OCI-LY1 (cell line): ENCODE results near the gene NATD1.
A peak's percentile ranks its signal among the peaks of the same experiment; 100 is the strongest.

Experiments used
- H2AFZ ChIP-seq: fragments of 200-600 bp; sonication (generic), shearing (Covaris generic); 2 replicates; pipeline ENCODE4 v1.6.0; 2014; ENCODE audit warnings: antibody characterized with exemption, mild to moderate bottlenecking, low read length
- H3F3A ChIP-seq: fragments of 200-600 bp; sonication (generic), shearing (Covaris generic); 2 replicates; pipeline ENCODE4 v1.6.0; 2014; ENCODE audit warnings: mild to moderate bottlenecking, antibody characterized with exemption, low read length, moderate library complexity; ENCODE audit not compliant: insufficient read depth
- H3K27ac ChIP-seq: fragments of 200-600 bp; sonication (generic); 2 replicates; pipeline ENCODE4 v1.5.1; 2014; ENCODE audit warnings: low read length, mixed run types, mild to moderate bottlenecking, low read depth; ENCODE audit not compliant: poor library complexity, severe bottlenecking
- H3K27me3 ChIP-seq: fragments of 200-600 bp; sonication (generic); 2 replicates; pipeline ENCODE4 v1.6.0; 2014; ENCODE audit warnings: antibody characterized with exemption, mild to moderate bottlenecking, low read length, moderate library complexity; ENCODE audit not compliant: insufficient read depth
- H3K36me3 ChIP-seq: fragments of 200-600 bp; sonication (generic); 2 replicates; pipeline ENCODE4 v1.6.1; 2014; ENCODE audit warnings: mild to moderate bottlenecking, antibody characterized with exemption, low read length, moderate library complexity, mixed read lengths; ENCODE audit not compliant: insufficient read depth
- H3K4me1 ChIP-seq: fragments of 200-600 bp; sonication (generic); 2 replicates; pipeline ENCODE4 v1.5.1; 2014; ENCODE audit warnings: mild to moderate bottlenecking, low read length, moderate library complexity; ENCODE audit not compliant: insufficient read depth, severe bottlenecking
- H3K4me2 ChIP-seq: fragments of 200-600 bp; sonication (generic), shearing (Covaris generic); 2 replicates; pipeline ENCODE4 v1.6.1; 2014; ENCODE audit warnings: low read length
- H3K4me3 ChIP-seq: fragments of 200-600 bp; sonication (generic); 2 replicates; pipeline ENCODE4 v1.5.1; 2014; ENCODE audit warnings: low read length, low read depth, mild to moderate bottlenecking, mixed read lengths; ENCODE audit not compliant: poor library complexity, severe bottlenecking
- H3K79me2 ChIP-seq: fragments of 200-600 bp; shearing (Covaris generic); 2 replicates; pipeline ENCODE4 v1.6.1; 2016; ENCODE audit warnings: mixed run types, low read length, mixed read lengths; ENCODE audit not compliant: insufficient read depth
- H3K9ac ChIP-seq: fragments of 200-600 bp; sonication (generic), shearing (Covaris generic); 2 replicates; pipeline ENCODE4 v1.6.1; 2014; ENCODE audit warnings: mild to moderate bottlenecking, low read length, mixed read lengths
- H3K9me2 ChIP-seq: fragments of 200-600 bp; sonication (generic), shearing (Covaris generic); 2 replicates; pipeline ENCODE4 v1.6.1; 2014; ENCODE audit warnings: low read depth, mild to moderate bottlenecking, low read length, mixed read lengths
- H3K9me3 ChIP-seq: fragments of 200-600 bp; shearing (Covaris generic); 2 replicates; pipeline ENCODE4 v1.6.1; 2014; ENCODE audit warnings: low read length, mixed read lengths
- H4K20me1 ChIP-seq: fragments of 200-600 bp; sonication (generic), shearing (Covaris generic); 2 replicates; pipeline ENCODE4 v1.6.0; 2016; ENCODE audit warnings: mild to moderate bottlenecking, low read length; ENCODE audit not compliant: insufficient read depth
- EZH2 ChIP-seq: fragments of 200-600 bp; sonication (generic), shearing (Covaris generic); IDR thresholded peaks from 2 replicates; pipeline ENCODE4 v1.8.0; 2017; ENCODE audit warnings: borderline replicate concordance, mixed run types, mild to moderate bottlenecking, antibody characterized with exemption, low read length, moderate library complexity, mixed read lengths
- TF ChIP-seq, protein P1 (sequence below): fragments of 200-600 bp; sonication (generic), shearing (Covaris generic); IDR thresholded peaks from 2 replicates; pipeline ENCODE4 v1.5.1; 2017; ENCODE audit warnings: mild to moderate bottlenecking, antibody characterized with exemption, low read length, moderate library complexity, mixed read lengths

NATD1 gene

DNA sequence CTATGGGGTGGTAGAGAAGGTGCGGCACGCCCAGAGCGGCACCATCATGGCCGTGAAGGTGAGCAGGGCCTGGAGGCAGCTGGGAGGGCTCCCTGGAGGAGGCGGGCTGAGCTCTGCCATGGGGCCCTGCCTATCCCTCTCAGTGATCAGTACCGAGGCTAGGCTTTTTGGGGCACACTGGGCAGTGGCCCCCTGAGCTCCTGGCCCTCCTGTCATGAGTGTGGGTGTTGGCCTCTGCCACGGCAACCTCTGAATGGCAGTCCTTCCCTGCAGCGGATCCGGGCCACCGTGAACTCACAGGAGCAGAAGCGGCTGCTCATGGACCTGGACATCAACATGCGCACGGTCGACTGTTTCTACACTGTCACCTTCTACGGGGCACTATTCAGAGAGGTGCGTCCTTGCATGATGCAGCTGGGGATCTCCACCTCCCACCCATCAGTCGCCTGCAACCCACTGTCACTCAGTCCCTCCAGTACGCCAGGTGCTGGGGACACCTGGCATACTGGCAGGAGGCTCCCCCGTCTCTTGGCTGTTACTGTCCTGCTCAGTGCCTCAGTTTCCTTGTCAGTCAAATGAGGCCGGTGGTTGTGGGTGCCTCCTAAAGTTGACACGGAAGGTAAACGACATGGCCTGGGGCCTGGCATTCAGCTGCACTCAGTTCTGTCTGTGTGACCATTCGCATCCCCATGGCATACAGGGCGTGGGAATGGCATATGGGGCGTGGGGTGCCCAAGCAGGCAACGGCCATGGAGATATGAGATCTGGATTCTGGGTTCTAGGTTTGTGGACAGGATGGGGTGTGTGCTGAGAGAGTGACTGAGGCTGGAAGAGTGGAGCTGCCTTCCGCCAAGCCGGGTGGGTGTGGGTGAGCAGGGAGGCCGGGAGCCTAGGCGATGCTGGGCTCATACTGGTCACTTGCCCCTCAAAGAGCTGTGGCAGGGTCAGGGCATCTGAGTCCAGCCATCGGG lies 47.7 kb upstream of the NATD1 start:
- H4K20me1 ChIP-seq, result no peaks in the 10 kb centered on the region
- peaks cover 49% of the 10 kb centered on the region for H3K4me1 ChIP-seq
- H3K9me2 ChIP-seq, result no peaks in the 10 kb centered on the region
- no peaks in the 10 kb centered on the region for H3F3A ChIP-seq
- peaks cover 37% of the 10 kb centered on the region; the same call in 1 of the 2 replicates for H3K36me3 ChIP-seq
- H3K4me2 ChIP-seq, result peak overlapping the region; percentile 28; the same call in 1 of the 2 replicates
- no peaks in the 10 kb centered on the region for H3K79me2 ChIP-seq
- no peak overlapping the region for H2AFZ ChIP-seq
- no peak overlapping the region; the same call in 1 of the 2 replicates for H3K9ac ChIP-seq
- H3K27me3 ChIP-seq, result no peaks in the 10 kb centered on the region
- peak overlapping the region; percentile 52 for H3K27ac ChIP-seq
- TF ChIP-seq, protein P1, sequence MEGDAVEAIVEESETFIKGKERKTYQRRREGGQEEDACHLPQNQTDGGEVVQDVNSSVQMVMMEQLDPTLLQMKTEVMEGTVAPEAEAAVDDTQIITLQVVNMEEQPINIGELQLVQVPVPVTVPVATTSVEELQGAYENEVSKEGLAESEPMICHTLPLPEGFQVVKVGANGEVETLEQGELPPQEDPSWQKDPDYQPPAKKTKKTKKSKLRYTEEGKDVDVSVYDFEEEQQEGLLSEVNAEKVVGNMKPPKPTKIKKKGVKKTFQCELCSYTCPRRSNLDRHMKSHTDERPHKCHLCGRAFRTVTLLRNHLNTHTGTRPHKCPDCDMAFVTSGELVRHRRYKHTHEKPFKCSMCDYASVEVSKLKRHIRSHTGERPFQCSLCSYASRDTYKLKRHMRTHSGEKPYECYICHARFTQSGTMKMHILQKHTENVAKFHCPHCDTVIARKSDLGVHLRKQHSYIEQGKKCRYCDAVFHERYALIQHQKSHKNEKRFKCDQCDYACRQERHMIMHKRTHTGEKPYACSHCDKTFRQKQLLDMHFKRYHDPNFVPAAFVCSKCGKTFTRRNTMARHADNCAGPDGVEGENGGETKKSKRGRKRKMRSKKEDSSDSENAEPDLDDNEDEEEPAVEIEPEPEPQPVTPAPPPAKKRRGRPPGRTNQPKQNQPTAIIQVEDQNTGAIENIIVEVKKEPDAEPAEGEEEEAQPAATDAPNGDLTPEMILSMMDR, result no peak
- no peak for TF ChIP-seq EZH2
- no peaks in the 10 kb centered on the region for H3K9me3 ChIP-seq
- no peak overlapping the region for H3K4me3 ChIP-seq

DNA sequence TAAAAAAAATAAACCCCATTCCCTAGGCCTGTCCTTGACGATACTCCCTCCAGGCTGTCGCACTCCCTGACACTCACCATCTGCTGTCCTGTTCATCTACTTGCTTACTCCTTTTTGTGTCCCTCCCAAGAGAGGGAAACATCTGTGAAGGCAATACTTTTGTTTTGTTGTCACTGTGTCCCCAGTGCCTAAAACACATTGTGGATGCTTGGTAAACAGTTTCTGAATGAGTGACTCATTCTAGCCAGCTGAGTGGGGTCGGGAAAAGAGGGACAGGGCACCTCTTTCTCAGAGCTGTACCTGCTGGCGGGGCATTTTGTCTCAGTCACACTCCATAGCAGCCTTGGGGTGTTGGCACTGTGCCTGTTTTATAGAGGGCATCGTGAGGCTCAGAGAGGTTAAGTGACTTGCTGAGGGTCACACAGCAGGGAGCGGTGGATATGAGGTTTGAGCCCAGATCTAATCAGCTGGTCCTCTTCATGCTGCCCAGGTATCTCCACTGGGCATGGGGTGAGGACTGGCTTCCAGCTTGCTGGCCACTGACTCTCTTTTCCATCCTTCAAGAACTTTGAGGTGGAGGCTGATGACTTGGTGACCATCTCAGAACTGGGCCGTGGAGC lies 46.9 kb upstream of the NATD1 start:
- Histone ChIP-seq H3K9ac (no peak overlapping the region; the same call in 1 of the 2 replicates), H3K79me2 (no peaks in the 10 kb centered on the region), H3K4me1 (peaks cover 57% of the 10 kb centered on the region), H3K4me3 (no peak overlapping the region), H4K20me1 (no peaks in the 10 kb centered on the region), H3K4me2 (peak overlapping the region; percentile 28; the same call in 1 of the 2 replicates), H3K36me3 (peaks cover 37% of the 10 kb centered on the region; the same call in 1 of the 2 replicates), H3K27me3 (no peaks in the 10 kb centered on the region), H3F3A (no peaks in the 10 kb centered on the region), H3K27ac (peak overlapping the region; percentile 52), H2AFZ (no peak overlapping the region), H3K9me2 (no peaks in the 10 kb centered on the region), H3K9me3 (no peaks in the 10 kb centered on the region)
- no peak for TF ChIP-seq EZH2
- TF ChIP-seq, protein P1, result no peak

DNA sequence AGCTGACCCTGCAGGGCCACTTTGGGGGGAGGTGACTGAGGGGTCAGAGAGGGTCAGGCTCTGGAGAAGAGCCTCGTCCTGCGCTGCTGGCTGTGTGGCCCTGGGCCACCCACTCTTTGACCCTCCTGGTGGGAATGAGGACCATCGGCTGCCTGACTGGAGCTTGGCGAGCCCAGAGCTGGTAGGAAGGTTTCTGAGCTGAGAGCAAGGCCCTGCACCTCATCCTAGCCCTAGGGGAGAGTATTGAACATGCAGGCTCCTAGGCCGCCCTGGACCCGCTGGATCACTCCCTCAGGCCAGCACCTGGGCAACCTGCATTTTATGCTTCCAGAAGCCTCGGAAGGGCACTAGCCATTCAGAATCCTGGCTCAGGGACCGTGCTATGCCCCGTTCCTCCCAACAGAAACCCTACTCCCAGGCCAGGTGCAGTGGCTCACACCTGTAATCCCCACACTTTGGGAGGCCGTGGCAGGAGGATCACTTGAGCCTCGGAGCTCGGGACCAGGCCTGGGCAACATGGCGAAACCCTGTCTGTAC lies 45.8 kb upstream of the NATD1 start:
- Histone ChIP-seq H3K79me2 (no peaks in the 10 kb centered on the region), H4K20me1 (no peaks in the 10 kb centered on the region), H3K9me3 (no peaks in the 10 kb centered on the region), H2AFZ (no peak overlapping the region), H3K27ac (peak overlapping the region; percentile 94), H3K4me2 (no peak overlapping the region), H3K9me2 (no peaks in the 10 kb centered on the region), H3K4me3 (no peak overlapping the region), H3K36me3 (peaks cover 27% of the 10 kb centered on the region; the same call in 1 of the 2 replicates), H3F3A (no peaks in the 10 kb centered on the region), H3K9ac (peak overlapping the region; percentile 16; the same call in 1 of the 2 replicates), H3K4me1 (peaks cover 61% of the 10 kb centered on the region), H3K27me3 (no peaks in the 10 kb centered on the region)
- TF ChIP-seq, protein P1, result no peak
- no peak for TF ChIP-seq EZH2
